IMR-90 (cell line): ENCODE measurements around the gene ID1. TPM values are rescaled to one million over a fixed set of nuclear protein-coding genes. Genes with fewer than 3 reads are reported as not detected.
"Not testable (repeated sequence)": the region's sequence is repeated elsewhere in the genome, so short reads cannot be mapped to it uniquely, and the experiment has no call there.

Experiments
- ATAC-seq: fragments of 200-7000 bp; cut with Tn5 transposase; 2 replicates; pipeline ENCODE4 v1.9.1; 2020; ENCODE audit warnings: low read depth, mild to moderate bottlenecking, moderate library complexity
- BruUV-seq: library from RNA; stranded (reverse); fragments of 400-500 nt; replicated peaks from 2 replicates; lab custom pipeline; 2021; lab: Mats Ljungman, UMichigan
- CTCF ChIA-PET: fragments of 300-600 bp; formaldehyde crosslinking; extraction: SDS; loops from one replicate; lab custom pipeline; 2021; ENCODE audit warnings: antibody characterized with exemption; lab: Yijun Ruan, JAX
- POLR2A ChIA-PET: fragments of 300-600 bp; sonication (Branson Sonifier 250); formaldehyde crosslinking; loops from one replicate; lab custom pipeline; 2022; ENCODE audit warnings: antibody characterized with exemption; ENCODE audit not compliant: unreplicated experiment; lab: Charles Lee
- DNase-seq: peaks from one replicate; pipeline ENCODE4 v3.0.0; 2013
- H2AFZ ChIP-seq: replicated peaks from 2 replicates; pipeline ENCODE3; 2013; ENCODE audit warnings: low read length, mild to moderate bottlenecking; ENCODE audit not compliant: poor library complexity
- H2AK5ac ChIP-seq: 2 replicates; pipeline ENCODE4 v1.6.1; 2013; ENCODE audit warnings: low read depth, low read length, inconsistent platforms
- H2AK9ac ChIP-seq: replicated peaks from 2 replicates; pipeline ENCODE3; 2013; ENCODE audit warnings: mild to moderate bottlenecking, low read depth, low read length, moderate library complexity; ENCODE audit not compliant: poor library complexity
- H2BK120ac ChIP-seq: 2 replicates; pipeline ENCODE4 v1.6.1; 2013; ENCODE audit warnings: low read depth, low read length, inconsistent platforms
- H2BK15ac ChIP-seq: 3 replicates; pipeline ENCODE4 v1.6.1; 2013; ENCODE audit warnings: low read depth, low read length, inconsistent platforms
- H2BK20ac ChIP-seq: 2 replicates; pipeline ENCODE4 v1.6.1; 2013; ENCODE audit warnings: low read depth, mild to moderate bottlenecking, inconsistent platforms, low read length, moderate library complexity
- H2BK5ac ChIP-seq: 2 replicates; pipeline ENCODE4 v1.6.1; 2013; ENCODE audit warnings: mild to moderate bottlenecking, low read depth, low read length, inconsistent platforms; ENCODE audit not compliant: poor library complexity, severe bottlenecking
- H3K14ac ChIP-seq: replicated peaks from 2 replicates; pipeline ENCODE4 v1.6.1; 2013; ENCODE audit warnings: low read depth, low read length, inconsistent platforms
- H3K18ac ChIP-seq: 2 replicates; pipeline ENCODE4 v1.6.1; 2013; ENCODE audit warnings: low read depth, low read length, control low read depth
- H3K23ac ChIP-seq: 2 replicates; pipeline ENCODE4 v1.6.1; 2013; ENCODE audit warnings: low read depth, low read length, inconsistent platforms
- H3K27ac ChIP-seq: 2 replicates; pipeline ENCODE4 v1.5.1; 2013; ENCODE audit warnings: mild to moderate bottlenecking, control low read depth, low read length; ENCODE audit not compliant: insufficient read depth
- H3K27me3 ChIP-seq: 2 replicates; pipeline ENCODE4 v1.6.1; 2013; ENCODE audit warnings: low read length; ENCODE audit not compliant: control insufficient read depth, insufficient read depth
- H3K36me3 ChIP-seq: 2 replicates; pipeline ENCODE4 v1.6.1; 2013; ENCODE audit warnings: low read length, mixed read lengths; ENCODE audit not compliant: control insufficient read depth, insufficient read depth
- H3K4ac ChIP-seq: 2 replicates; pipeline ENCODE4 v1.6.1; 2013; ENCODE audit warnings: low read depth, low read length, inconsistent platforms
- H3K4me1 ChIP-seq: 2 replicates; pipeline ENCODE4 v1.6.1; 2013; ENCODE audit warnings: low read length, mixed read lengths; ENCODE audit not compliant: control insufficient read depth, insufficient read depth
- H3K4me2 ChIP-seq: 2 replicates; pipeline ENCODE4 v1.6.1; 2013; ENCODE audit warnings: low read depth, mild to moderate bottlenecking, control low read depth, low read length, moderate library complexity
- H3K4me3 ChIP-seq: 2 replicates; pipeline ENCODE4 v1.5.1; 2013; ENCODE audit warnings: low read depth, mild to moderate bottlenecking, control low read depth, low read length, moderate library complexity; ENCODE audit not compliant: insufficient read depth
- H3K56ac ChIP-seq: 2 replicates; pipeline ENCODE4 v1.6.1; 2013; ENCODE audit warnings: low read length, inconsistent platforms; ENCODE audit not compliant: insufficient read depth; ENCODE audit errors: extremely low read depth
- H3K79me1 ChIP-seq, 2 experiments: 2 replicates each; pipeline ENCODE4 v1.6.1; 2013; ENCODE audit warnings: low read length in 2 of 2, inconsistent platforms in 1 of 2, low read depth in 1 of 2
- H3K9ac ChIP-seq: 2 replicates; pipeline ENCODE4 v1.6.1; 2013; ENCODE audit warnings: low read depth, low read length, control low read depth
- H3K9me1 ChIP-seq: 2 replicates; pipeline ENCODE4 v1.6.1; 2013; ENCODE audit warnings: low read length, inconsistent platforms; ENCODE audit not compliant: insufficient read depth
- H3K9me3 ChIP-seq: 2 replicates; pipeline ENCODE4 v1.6.1; 2013; ENCODE audit warnings: low read length; ENCODE audit not compliant: control insufficient read depth, insufficient read depth
- H4K20me1 ChIP-seq: 2 replicates; pipeline ENCODE4 v1.6.1; 2013; ENCODE audit warnings: low read length, inconsistent platforms; ENCODE audit not compliant: insufficient read depth
- H4K5ac ChIP-seq: 2 replicates; pipeline ENCODE4 v1.6.1; 2013; ENCODE audit warnings: mild to moderate bottlenecking, low read depth, low read length, control low read depth
- H4K8ac ChIP-seq, 2 experiments: 2 replicates each; pipeline ENCODE4 v1.6.1; 2013; ENCODE audit warnings: low read depth in 2 of 2, low read length in 2 of 2, control low read depth in 1 of 2, inconsistent platforms in 1 of 2
- H4K91ac ChIP-seq: 2 replicates; pipeline ENCODE4 v1.6.1; 2013; ENCODE audit warnings: low read depth, low read length, inconsistent platforms; ENCODE audit not compliant: insufficient read depth
- CEBPB ChIP-seq: IDR thresholded peaks from 2 replicates; pipeline ENCODE4 v1.6.1; 2012; ENCODE audit warnings: low read depth, low read length, improper control_type of control experiment
- MAZ ChIP-seq: IDR thresholded peaks from 2 replicates; pipeline ENCODE4 v1.6.1; 2012; ENCODE audit warnings: low read depth, mild to moderate bottlenecking, low read length, improper control_type of control experiment, moderate library complexity, borderline replicate concordance
- WGBS, 2 experiments: methylation state at CpG; one replicate each; pipeline versions ENCODE4 v1.1.5 to v1.1.7; 2013; ENCODE audit warnings: missing lambda C conversion rate in 2 of 2; ENCODE audit not compliant: insufficient read length in 1 of 2; ENCODE audit errors: extremely low coverage in 2 of 2; 5-methylcytosine and 5-hydroxymethylcytosine counted together
- dilution Hi-C: fragments of 300-500 bp; cut with HindIII; formaldehyde crosslinking; loops from one replicate; pipeline ENCODE4 v1.14.3; 2018; ENCODE audit warnings: low sequenced_read_pairs; ENCODE audit not compliant: unreplicated experiment
- in situ Hi-C: fragments of 300-500 bp; cut with MboI; formaldehyde crosslinking; loops from 3 replicates; pipeline ENCODE4 v1.14.3; 2019; ENCODE audit warnings: low sequenced_read_pairs, inconsistent platforms, mixed read lengths
- intact Hi-C: fragments of 100-400 bp; cut with micrococcal nuclease; formaldehyde crosslinking; loops from 2 replicates; pipeline ENCODE4 v1.10.0; 2022
- polyA plus RNA-seq, 3 experiments: library from polyadenylated mRNA; depleted of rRNA; stranded (reverse); fragments of >200 nt; gene quantifications; 2 replicates each; pipeline ENCODE4 v1.2.3, GENCODE V29; 2012; ENCODE audit warnings: low replicate concordance in 1 of 3
- total RNA-seq: library from RNA; depleted of rRNA; stranded (reverse); fragments of >200 nt; gene quantifications from 2 replicates; pipeline ENCODE4 v1.2.3, GENCODE V29; 2012

The ID1 gene
- total and polyA plus RNA-seq, 2 of the 4 experiments (the other 2 are of a cell fraction): 148 to 174 TPM

DNA sequence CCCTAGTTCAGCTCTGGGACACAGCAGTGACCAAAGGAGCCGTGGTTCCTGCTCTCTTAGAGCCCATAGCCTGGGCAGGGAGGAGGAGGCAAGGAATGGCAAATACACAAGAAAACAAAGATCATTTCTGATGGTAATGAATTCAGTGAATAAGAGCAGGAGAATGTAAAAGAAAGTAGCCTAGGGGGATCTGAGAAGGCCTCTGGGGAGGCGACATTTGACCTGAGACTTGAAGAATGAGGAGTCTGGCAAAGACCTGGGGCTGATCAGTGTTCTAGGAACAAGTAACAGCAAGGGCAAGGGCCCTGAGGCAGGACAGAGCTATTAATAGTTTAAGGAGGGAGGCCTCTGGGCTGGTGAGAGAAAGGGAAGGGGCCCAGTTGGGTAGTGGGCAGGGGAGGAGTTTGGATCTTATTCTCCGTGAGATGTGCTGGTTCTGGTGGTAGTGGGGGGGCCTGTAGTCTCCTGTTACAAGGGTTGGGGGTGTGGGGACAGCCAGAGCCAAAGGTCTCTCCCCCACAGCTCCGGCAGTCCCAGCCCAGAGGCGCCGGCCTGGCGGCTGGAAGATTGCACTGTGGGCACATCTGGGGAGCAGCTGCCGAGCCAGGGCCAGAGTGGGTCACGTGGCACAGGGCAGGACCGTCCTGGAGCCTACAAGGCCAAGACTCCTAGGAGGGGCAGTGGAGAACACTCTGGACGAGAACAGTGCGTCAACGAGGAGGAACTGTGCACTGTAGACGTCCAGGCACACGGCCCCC is 9.3 kb upstream of the ID1 start (continued):
- TF ChIP-seq CEBPB: peak; percentile 36; the same call in 1 of the 2 replicates
- TF ChIP-seq MAZ: no peak

DNA sequence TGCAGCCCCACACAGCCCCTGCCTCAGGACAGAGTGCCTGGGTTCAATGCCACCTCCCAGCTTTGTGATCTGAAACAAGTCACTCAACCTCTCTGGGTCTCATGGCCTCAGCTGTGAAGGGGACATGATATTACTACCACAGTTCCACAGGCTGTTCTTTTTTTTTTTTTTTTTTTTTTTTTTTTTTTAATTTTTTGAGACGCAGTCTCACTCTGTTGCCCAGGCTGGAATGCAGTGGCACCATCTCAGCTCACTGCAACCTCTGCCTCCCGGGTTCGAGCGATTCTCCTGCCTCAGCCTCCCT is 8.7 kb upstream of the ID1 start:
- BruUV-seq, H3K27me3 ChIP-seq, ATAC-seq, in situ Hi-C loops, DNase-seq, intact Hi-C loops, H2AK9ac ChIP-seq, H4K20me1 ChIP-seq, H3K4me3 ChIP-seq, H3K36me3 ChIP-seq, H3K9me1 ChIP-seq, H3K9me3 ChIP-seq, dilution Hi-C loops, H3K79me1 ChIP-seq: not testable (repeated sequence)
- Histone ChIP-seq H3K9ac (peak overlapping the region; percentile 48), H3K4me2 (peak overlapping the region; percentile 14; the same call in 1 of the 2 replicates), H3K56ac (peak overlapping the region; percentile 60; the same call in 1 of the 2 replicates), H2BK5ac (peak overlapping the region; percentile 83), H3K27ac (peak overlapping the region; percentile 96), H3K23ac (peak overlapping the region; percentile 81; the same call in 1 of the 2 replicates), H3K18ac (peak overlapping the region; percentile 71), H4K5ac (peak overlapping the region; percentile 85), H2BK15ac (peak overlapping the region; percentile 31; the same call in 1 of the 3 replicates), H2BK120ac (peak overlapping the region; percentile 93), H4K91ac (peak overlapping the region; percentile 88), H2AFZ (peak overlapping the region; percentile 81), H2AK5ac (peak overlapping the region; percentile 83), H3K4me1 (peaks cover 14% of the 10 kb centered on the region), H3K14ac (peak overlapping the region; percentile 39; the same call in 1 of the 2 replicates), H2BK20ac (peak overlapping the region; percentile 95), H3K4ac (peak overlapping the region; percentile 97), H4K8ac (peak overlapping the region; percentile 56 to 92)
- ChIA-PET POLR2A (interaction anchor here (0.6 to 1.6 kb wide), 2 partner anchors 9 to 115 kb away, joined by 4 to 8 read pairs; partner anchors contain the start of gene ID1), CTCF (interaction anchor here (0.9 to 1.3 kb wide), 3 partner anchors 9 to 34 kb away, joined by 3 to 4 read pairs (median 4); no protein-coding TSS in a partner anchor)
- no CpG with 5 or more reads among the region's 4 CpGs for WGBS, 2 experiments
